OCI-LY7 (cell line): ENCODE results near the gene GAS7. TPM values are rescaled to one million over a fixed set of nuclear protein-coding genes. Genes with fewer than 3 reads are reported as not detected.

ENCODE experiments used
- BruUV-seq: library from RNA; stranded (reverse); fragments of 400-500 nt; replicated peaks from 2 replicates; lab custom pipeline; 2021; lab: Mats Ljungman, UMichigan
- CTCF ChIA-PET: fragments of 300-600 bp; sonication (Branson Sonifier 250); formaldehyde crosslinking; loops from one replicate; lab custom pipeline; 2022; ENCODE audit warnings: antibody characterized with exemption; ENCODE audit not compliant: unreplicated experiment; lab: Charles Lee
- POLR2A ChIA-PET: fragments of 300-600 bp; sonication (Branson Sonifier 250); formaldehyde crosslinking; loops from one replicate; lab custom pipeline; 2022; ENCODE audit warnings: antibody characterized with exemption; lab: Charles Lee
- DNase-seq: peaks from one replicate; pipeline ENCODE4 v3.0.0-alpha.2; 2015; ENCODE audit warnings: low spot score
- H2AFZ ChIP-seq: fragments of 200-600 bp; sonication (generic), shearing (Covaris generic); 2 replicates; pipeline ENCODE4 v1.6.1; 2014; ENCODE audit warnings: mild to moderate bottlenecking, antibody characterized with exemption, low read length, moderate library complexity
- H3K27ac ChIP-seq: fragments of 200-600 bp; sonication (generic); 2 replicates; pipeline ENCODE4 v1.5.1; 2014; ENCODE audit warnings: mixed run types, low read depth, mild to moderate bottlenecking, moderate library complexity, low read length, inconsistent platforms; ENCODE audit not compliant: poor library complexity, severe bottlenecking
- H3K36me3 ChIP-seq: fragments of 200-600 bp; sonication (generic); 2 replicates; pipeline ENCODE4 v1.6.1; 2014; ENCODE audit warnings: mild to moderate bottlenecking, antibody characterized with exemption, low read length, moderate library complexity, mixed read lengths; ENCODE audit not compliant: insufficient read depth
- H3K4me1 ChIP-seq: fragments of 200-600 bp; sonication (generic); 2 replicates; pipeline ENCODE4 v1.5.1; 2014; ENCODE audit warnings: mild to moderate bottlenecking, low read length; ENCODE audit not compliant: insufficient read depth, poor library complexity, severe bottlenecking
- H3K4me2 ChIP-seq: fragments of 200-600 bp; sonication (generic); 2 replicates; pipeline ENCODE4 v1.6.1; 2014; ENCODE audit warnings: mild to moderate bottlenecking, low read length
- H3K4me3 ChIP-seq: fragments of 200-600 bp; sonication (generic); 2 replicates; pipeline ENCODE4 v1.5.1; 2014; ENCODE audit warnings: mild to moderate bottlenecking, low read depth, low read length; ENCODE audit not compliant: poor library complexity, severe bottlenecking
- H3K79me2 ChIP-seq: fragments of 200-600 bp; sonication (generic); 2 replicates; pipeline ENCODE4 v1.6.1; 2016; ENCODE audit warnings: low read depth, mild to moderate bottlenecking, low read length, moderate library complexity, mixed read lengths; ENCODE audit not compliant: insufficient read depth
- H3K9me2 ChIP-seq: fragments of 200-600 bp; sonication (generic); 2 replicates; pipeline ENCODE4 v1.6.1; 2016; ENCODE audit warnings: mild to moderate bottlenecking, low read length, mixed read lengths; ENCODE audit not compliant: insufficient read depth
- H3K9me3 ChIP-seq: fragments of 200-600 bp; sonication (generic); 2 replicates; pipeline ENCODE4 v1.6.1; 2014; ENCODE audit warnings: mild to moderate bottlenecking, mixed run types, low read length, mixed read lengths
- H4K20me1 ChIP-seq: fragments of 200-600 bp; sonication (generic); 2 replicates; pipeline ENCODE4 v1.6.1; 2014; ENCODE audit warnings: mild to moderate bottlenecking, antibody characterized with exemption, low read length, moderate library complexity, mixed read lengths; ENCODE audit not compliant: insufficient read depth
- CTCF ChIP-seq: fragments of 200-600 bp; sonication (generic); conservative IDR thresholded peaks from 2 replicates; pipeline ENCODE4 v1.5.1; 2014; ENCODE audit warnings: mild to moderate bottlenecking, antibody characterized with exemption, low read length, moderate library complexity, mixed read lengths
- EZH2phosphoT487 ChIP-seq: fragments of 200-600 bp; sonication (generic); IDR thresholded peaks from 2 replicates; pipeline ENCODE4 v1.6.1; 2018; ENCODE audit warnings: low read depth, borderline replicate concordance, mild to moderate bottlenecking, mixed run types, antibody characterized with exemption, low read length, moderate library complexity, mixed read lengths
- intact Hi-C: fragments of 100-400 bp; cut with micrococcal nuclease; formaldehyde crosslinking; loops from one replicate; pipeline ENCODE4 v1.10.0; 2022; ENCODE audit not compliant: unreplicated experiment
- total RNA-seq, 2 experiments: library from RNA; depleted of rRNA in 1 of 2; stranded (reverse); fragments of >200 nt in 1 of 2; shearing (Covaris generic) in 1 of 2; gene quantifications; 2 replicates each; pipeline ENCODE4 v1.2.3, GENCODE V29; 2014 to 2022

Gene GAS7
- total RNA-seq, 2 experiments from 2014 or later, result 1.5 TPM; not detected in 1

GRCh38 chr17:10229181-10229580, 30.8 kb upstream of the GAS7 start:
- Histone ChIP-seq H2AFZ (no peak overlapping the region), H3K4me1 (no peaks in the 10 kb centered on the region), H3K9me3 (no peaks in the 10 kb centered on the region), H3K27ac (no peak overlapping the region), H3K4me3 (no peak overlapping the region), H3K36me3 (no peaks in the 10 kb centered on the region), H3K9me2 (no peaks in the 10 kb centered on the region), H3K79me2 (no peaks in the 10 kb centered on the region), H3K4me2 (no peak overlapping the region), H4K20me1 (no peaks in the 10 kb centered on the region)
- intact Hi-C loops, result loop anchor here (5.0 kb wide), 2 partner anchors 262 to 307 kb away; no protein-coding TSS in a partner anchor
- ChIA-PET CTCF (no interaction called here), POLR2A (no interaction called here)
- BruUV-seq, result no TSS peak
- TF ChIP-seq EZH2phosphoT487, result no peak
- no peak for TF ChIP-seq CTCF
- no peak for DNase-seq

GRCh38 chr17:10226930-10227695, 28.7 kb upstream of the GAS7 start:
- DNase-seq, result peak; percentile 21
- H3K4me1 ChIP-seq, result no peaks in the 10 kb centered on the region
- no peak overlapping the region for H3K4me2 ChIP-seq
- no peak overlapping the region for H3K4me3 ChIP-seq
- ChIA-PET CTCF (interaction anchor here (0.5 kb wide), 1 partner anchor 1470 kb away, joined by 3 read pairs; no protein-coding TSS in a partner anchor), POLR2A (no interaction called here)
- no peak overlapping the region for H3K27ac ChIP-seq
- H3K9me3 ChIP-seq, result no peaks in the 10 kb centered on the region
- TF ChIP-seq CTCF (peak; percentile 86), EZH2phosphoT487 (no peak)
- no peak overlapping the region for H2AFZ ChIP-seq
- no peaks in the 10 kb centered on the region for H4K20me1 ChIP-seq
- H3K9me2 ChIP-seq, result no peaks in the 10 kb centered on the region
- intact Hi-C loops, result loop anchor here (5.0 kb wide), 2 partner anchors 260 to 305 kb away; no protein-coding TSS in a partner anchor
- H3K36me3 ChIP-seq, result no peaks in the 10 kb centered on the region
- BruUV-seq, result no TSS peak
- H3K79me2 ChIP-seq, result no peaks in the 10 kb centered on the region

- no peaks in the 10 kb centered on the region for H3K9me3 ChIP-seq
- H3K4me1 ChIP-seq, result no peaks in the 10 kb centered on the region
- H3K36me3 ChIP-seq, result no peaks in the 10 kb centered on the region
- no peaks in the 10 kb centered on the region for H3K79me2 ChIP-seq
- DNase-seq, result no peak
- no TSS peak for BruUV-seq
- H4K20me1 ChIP-seq, result no peaks in the 10 kb centered on the region
- POLR2A ChIA-PET, result no interaction called here
- no peak overlapping the region for H3K4me3 ChIP-seq
- no peak for TF ChIP-seq CTCF
- TF ChIP-seq EZH2phosphoT487, result no peak
- H2AFZ ChIP-seq, result no peak overlapping the region
- H3K4me2 ChIP-seq, result no peak overlapping the region
- CTCF ChIA-PET, result no interaction called here
- intact Hi-C loops, result loop anchor here (5.0 kb wide), 2 partner anchors 257 to 302 kb away; no protein-coding TSS in a partner anchor
- H3K9me2 ChIP-seq, result no peaks in the 10 kb centered on the region
- H3K27ac ChIP-seq, result no peak overlapping the region
These were observed 26.3 kb upstream of the GAS7 start for GRCh38 chr17:10224582-10225195.
